SK-N-MC (cell line): ENCODE results near the gene HDAC4.

Source experiments
- DNase-seq: peaks from one replicate; pipeline ENCODE4 v3.0.0-alpha.2; 2011; ENCODE audit warnings: low read depth, low spot score
- H3K27ac ChIP-seq: fragments of 200-600 bp; sonication (generic); 2 replicates; pipeline ENCODE4 v1.5.1; 2016; ENCODE audit warnings: mixed run types
- H3K36me3 ChIP-seq: fragments of 200-600 bp; sonication (generic); 2 replicates; pipeline ENCODE4 v1.6.1; 2017; ENCODE audit warnings: antibody characterized with exemption, low read length, mixed read lengths; ENCODE audit not compliant: insufficient read depth
- H3K4me3 ChIP-seq: fragments of 200-600 bp; sonication (generic); 2 replicates; pipeline ENCODE4 v1.5.1; 2016
- H3K9ac ChIP-seq: fragments of 200-600 bp; sonication (generic); 2 replicates; pipeline ENCODE4 v1.8.0; 2017; ENCODE audit warnings: mixed run types, mixed read lengths; ENCODE audit not compliant: insufficient read length
- H3K9me3 ChIP-seq: fragments of 200-600 bp; sonication (generic); 2 replicates; pipeline ENCODE4 v1.6.1; 2017; ENCODE audit warnings: low read depth, mild to moderate bottlenecking, antibody characterized with exemption, low read length, moderate library complexity, mixed read lengths
- EZH2 ChIP-seq: fragments of 200-600 bp; sonication (generic); IDR thresholded peaks from one replicate; pipeline ENCODE4 v1.6.1; 2017; ENCODE audit warnings: antibody characterized with exemption
- FOXP2 ChIP-seq: optimal IDR thresholded peaks from 2 replicates; pipeline ENCODE3; 2011; ENCODE audit warnings: mild to moderate bottlenecking, moderate library complexity; ENCODE audit not compliant: insufficient read depth; ENCODE audit errors: extremely low read length, control extremely low read depth
- POLR2AphosphoS5 ChIP-seq: IDR thresholded peaks from 2 replicates; pipeline ENCODE4 v1.6.1; 2012; ENCODE audit warnings: mild to moderate bottlenecking, low read depth, low read length, borderline replicate concordance

Gene HDAC4

GRCh38 chr2:239136203-239136602 is 264.6 kb downstream of the HDAC4 start:
- Histone ChIP-seq H3K4me3 (no peak overlapping the region), H3K27ac (no peak overlapping the region), H3K36me3 (peaks cover 7% of the 10 kb centered on the region; the same call in 1 of the 2 replicates), H3K9me3 (no peaks in the 10 kb centered on the region), H3K9ac (no peak overlapping the region)
- TF ChIP-seq EZH2 (no peak), POLR2AphosphoS5 (no peak), FOXP2 (no peak)
- no peak for DNase-seq

- Histone ChIP-seq H3K36me3 (peaks cover 7% of the 10 kb centered on the region; the same call in 1 of the 2 replicates), H3K4me3 (no peak overlapping the region), H3K27ac (no peak overlapping the region), H3K9me3 (no peaks in the 10 kb centered on the region), H3K9ac (no peak overlapping the region)
- no peak for DNase-seq
- no peak for TF ChIP-seq POLR2AphosphoS5
- TF ChIP-seq FOXP2, result no peak
- no peak for TF ChIP-seq EZH2
Measured at GRCh38 chr2:239135531-239135930, 265.3 kb downstream of the HDAC4 start.

DNA sequence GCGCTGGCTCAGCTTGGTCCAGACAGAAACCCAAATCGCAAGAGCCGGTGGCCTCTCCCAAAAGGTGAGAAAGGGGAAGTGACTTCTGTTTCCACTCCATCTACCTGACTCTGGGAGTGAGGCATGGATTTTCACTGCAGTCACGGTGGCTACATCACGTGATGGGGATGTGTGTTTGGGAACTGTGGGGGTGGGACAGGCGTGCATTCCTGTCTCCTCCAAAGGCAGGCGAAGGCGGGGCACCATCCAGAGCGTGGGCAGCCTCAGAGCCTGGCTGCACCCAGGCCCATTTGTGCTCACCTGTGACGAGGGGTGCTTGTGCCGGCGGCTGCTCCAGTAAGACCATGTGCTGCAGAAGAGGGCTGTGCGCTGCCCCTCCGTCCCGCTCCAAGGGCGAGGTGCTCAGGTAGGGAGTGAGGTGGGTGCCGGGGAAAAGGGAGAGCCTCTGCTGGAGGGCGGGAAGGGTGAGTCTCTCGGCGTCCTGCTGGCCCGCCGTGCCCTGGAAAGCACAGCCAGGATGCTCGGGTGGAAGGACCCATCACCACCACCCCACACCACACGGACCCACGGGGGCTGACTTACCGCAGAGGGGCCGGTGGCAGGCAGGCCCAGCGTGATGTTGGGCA is 266.8 kb downstream of the HDAC4 start:
- no peak overlapping the region for H3K27ac ChIP-seq
- H3K9me3 ChIP-seq, result no peaks in the 10 kb centered on the region
- DNase-seq, result no peak
- H3K36me3 ChIP-seq, result peaks cover 7% of the 10 kb centered on the region; the same call in 1 of the 2 replicates
- no peak for TF ChIP-seq POLR2AphosphoS5
- no peak for TF ChIP-seq EZH2
- no peak for TF ChIP-seq FOXP2
- no peak overlapping the region for H3K9ac ChIP-seq
- H3K4me3 ChIP-seq, result no peak overlapping the region

DNA sequence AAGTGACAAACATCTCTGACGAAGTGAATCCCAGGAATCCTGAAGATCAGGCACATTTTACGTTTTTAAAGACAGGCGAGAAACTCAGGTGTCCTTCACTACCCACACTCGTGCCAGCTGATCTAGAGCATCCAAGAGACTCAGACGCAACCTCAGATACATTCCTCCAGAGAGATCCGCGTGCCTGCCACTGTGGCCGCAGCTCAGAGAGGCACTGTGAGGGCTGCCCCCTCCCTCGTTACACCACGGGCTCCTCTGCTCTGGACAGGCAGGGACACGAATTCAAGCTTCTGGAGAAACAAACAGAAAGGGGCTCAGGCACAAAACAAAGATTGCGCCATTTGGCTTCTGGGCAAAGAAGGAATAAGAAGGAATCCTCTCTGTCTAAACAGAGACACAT is 268.0 kb downstream of the HDAC4 start:
- no peaks in the 10 kb centered on the region for H3K9me3 ChIP-seq
- peaks cover 7% of the 10 kb centered on the region; the same call in 1 of the 2 replicates for H3K36me3 ChIP-seq

DNA sequence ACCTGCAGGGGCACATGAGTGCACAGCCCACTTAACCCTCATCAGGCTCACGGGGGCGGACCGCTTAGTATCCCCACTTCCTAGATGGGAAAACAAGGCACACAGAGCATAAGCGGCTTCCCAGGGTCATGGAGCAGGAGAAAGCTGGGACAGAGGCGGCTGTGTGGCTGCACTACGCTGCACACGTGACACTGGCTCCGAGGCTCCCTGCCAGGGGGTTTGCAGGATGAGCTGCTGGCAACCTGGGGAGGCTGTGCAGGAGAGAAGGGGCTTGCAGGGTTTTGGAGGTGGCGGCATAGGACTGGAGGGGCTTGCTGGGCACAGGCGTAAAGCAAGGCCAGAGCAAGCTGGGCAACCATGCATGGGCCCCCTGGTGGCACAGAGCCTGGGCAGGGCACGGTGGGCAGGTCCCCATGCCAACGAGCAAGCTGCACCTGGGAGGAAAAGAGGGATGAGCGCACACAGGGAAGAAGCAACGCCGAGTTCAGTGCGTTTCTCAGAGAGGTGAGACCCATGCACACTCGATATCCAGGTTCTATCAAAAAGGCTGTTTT is 268.6 kb downstream of the HDAC4 start:
- DNase-seq, result no peak
- H3K9me3 ChIP-seq, result no peaks in the 10 kb centered on the region
- peaks cover 7% of the 10 kb centered on the region; the same call in 1 of the 2 replicates for H3K36me3 ChIP-seq
- TF ChIP-seq POLR2AphosphoS5 (no peak), FOXP2 (no peak), EZH2 (no peak)
- H3K9ac ChIP-seq, result no peak overlapping the region
- H3K27ac ChIP-seq, result no peak overlapping the region
- no peak overlapping the region for H3K4me3 ChIP-seq

More for the DNA sequence above, 268.0 kb downstream of the HDAC4 start:
- Histone ChIP-seq H3K27ac (no peak overlapping the region), H3K9ac (no peak overlapping the region), H3K4me3 (no peak overlapping the region)
- no peak for DNase-seq
- no peak for TF ChIP-seq POLR2AphosphoS5
- no peak for TF ChIP-seq FOXP2
- no peak for TF ChIP-seq EZH2

GRCh38 chr2:239131521-239131920 is 269.3 kb downstream of the HDAC4 start:
- Histone ChIP-seq H3K27ac (no peak overlapping the region), H3K4me3 (no peak overlapping the region), H3K9ac (no peak overlapping the region), H3K36me3 (peaks cover 7% of the 10 kb centered on the region; the same call in 1 of the 2 replicates), H3K9me3 (no peaks in the 10 kb centered on the region)
- TF ChIP-seq FOXP2, result no peak
- TF ChIP-seq POLR2AphosphoS5, result no peak
- TF ChIP-seq EZH2, result no peak
- DNase-seq, result no peak

DNA sequence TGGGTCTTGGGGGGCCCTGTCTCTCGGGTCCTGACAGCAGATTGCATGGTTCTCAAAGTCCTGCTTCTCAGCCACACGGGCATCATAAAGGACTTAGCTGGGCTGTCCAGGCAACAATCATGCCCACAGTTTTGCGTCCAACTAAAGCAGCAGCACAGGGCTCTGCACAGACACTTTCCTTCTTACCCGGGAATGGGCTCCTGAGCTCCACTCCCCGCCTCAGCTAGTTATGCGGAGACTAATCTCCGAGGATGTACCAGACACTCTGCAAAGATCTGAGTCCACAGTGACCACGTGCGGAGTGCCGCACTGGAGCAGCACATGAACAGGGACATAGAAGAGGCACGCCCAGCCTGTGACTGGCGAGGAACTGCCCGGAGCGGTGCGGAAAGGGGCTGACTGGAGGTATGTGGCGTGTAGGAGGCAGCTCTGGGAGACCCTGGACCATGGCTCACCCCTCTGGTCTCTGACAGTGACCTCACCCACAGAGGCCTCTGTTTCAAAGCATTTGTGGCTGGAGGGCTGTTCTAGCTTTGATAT is 270.0 kb downstream of the HDAC4 start:
- Histone ChIP-seq H3K9me3 (no peaks in the 10 kb centered on the region), H3K9ac (no peak overlapping the region), H3K4me3 (no peak overlapping the region), H3K36me3 (peaks cover 7% of the 10 kb centered on the region; the same call in 1 of the 2 replicates), H3K27ac (no peak overlapping the region)
- DNase-seq, result no peak
- TF ChIP-seq POLR2AphosphoS5 (no peak), FOXP2 (no peak), EZH2 (no peak)

GRCh38 chr2:239130041-239130440 is 270.8 kb downstream of the HDAC4 start:
- DNase-seq, result no peak
- TF ChIP-seq FOXP2, result no peak
- no peak for TF ChIP-seq POLR2AphosphoS5
- no peak for TF ChIP-seq EZH2

More at GRCh38 chr2:239130041-239130440, 270.8 kb downstream of the HDAC4 start:
- Histone ChIP-seq H3K27ac (no peak overlapping the region), H3K9ac (no peak overlapping the region), H3K9me3 (no peaks in the 10 kb centered on the region), H3K36me3 (peaks cover 13% of the 10 kb centered on the region; the same call in 1 of the 2 replicates), H3K4me3 (no peak overlapping the region)
